Erythroblast (primary cell): Measurements from ENCODE around the gene LRP5.

ENCODE experiments used
- GATA1 ChIP-seq: IDR thresholded peaks from 2 replicates; pipeline ENCODE4 v1.6.1; 2011; ENCODE audit warnings: low read depth, mild to moderate bottlenecking, control low read depth, low read length, moderate library complexity
- POLR2A ChIP-seq: IDR thresholded peaks from 2 replicates; pipeline ENCODE4 v1.6.1; 2011; ENCODE audit warnings: mild to moderate bottlenecking, low read length

DNA sequence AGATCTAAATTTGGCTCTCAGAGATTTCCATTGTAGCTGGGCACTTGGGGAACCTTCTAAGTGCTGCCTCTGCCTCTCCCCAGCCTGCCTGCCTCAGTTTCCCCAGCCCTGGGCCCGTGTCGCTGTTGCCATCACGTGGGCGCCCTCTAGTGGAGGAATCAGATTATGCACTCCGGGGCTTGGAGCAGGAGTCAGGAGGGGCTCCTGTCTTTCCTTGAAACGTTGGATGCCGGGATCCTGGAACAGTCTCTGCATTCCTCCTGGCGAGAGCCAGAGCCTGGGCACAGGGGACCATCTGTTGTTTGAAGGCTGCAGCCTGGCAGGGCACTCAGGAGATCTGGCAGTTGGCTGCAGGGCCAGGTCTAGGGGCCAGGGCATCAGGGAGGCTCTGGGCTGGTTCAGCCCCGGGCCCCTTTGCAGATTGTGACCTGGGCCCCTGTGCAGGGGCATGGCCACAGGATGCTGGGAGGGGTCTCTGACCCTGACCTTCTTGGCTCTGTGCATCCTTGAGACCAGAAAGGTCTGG is 71.6 kb downstream of the LRP5 start:
- TF ChIP-seq POLR2A: no peak
- TF ChIP-seq GATA1: no peak
